ENCODE data around the gene BBX. TPM values are rescaled to one million over a fixed set of nuclear protein-coding genes. Genes with fewer than 3 reads are reported as not detected.

BBX gene
- total RNA-seq, 4 donors from 2014 or later = 54.3 to 104 (median 88.1) TPM

DNA sequence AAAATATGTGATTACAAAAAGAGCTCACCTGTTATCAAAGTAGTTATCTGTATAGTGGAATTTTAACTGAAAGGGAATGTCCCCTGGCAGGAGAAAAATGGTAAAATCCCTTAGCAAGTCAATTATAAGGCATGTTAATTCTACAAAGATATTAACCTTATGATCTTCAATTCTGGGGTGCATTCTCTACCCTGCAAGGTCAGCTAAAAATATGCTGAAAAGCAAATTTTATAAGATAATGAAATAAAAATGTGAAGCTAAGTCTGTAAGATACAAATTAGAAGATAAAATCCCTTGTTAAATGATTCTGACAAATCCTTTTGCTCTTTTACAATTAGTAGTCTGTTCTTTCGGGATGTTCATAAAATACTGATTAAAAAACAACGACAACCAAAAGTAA, 109.8 kb downstream of the BBX start:
- TF ChIP-seq, protein P1, sequence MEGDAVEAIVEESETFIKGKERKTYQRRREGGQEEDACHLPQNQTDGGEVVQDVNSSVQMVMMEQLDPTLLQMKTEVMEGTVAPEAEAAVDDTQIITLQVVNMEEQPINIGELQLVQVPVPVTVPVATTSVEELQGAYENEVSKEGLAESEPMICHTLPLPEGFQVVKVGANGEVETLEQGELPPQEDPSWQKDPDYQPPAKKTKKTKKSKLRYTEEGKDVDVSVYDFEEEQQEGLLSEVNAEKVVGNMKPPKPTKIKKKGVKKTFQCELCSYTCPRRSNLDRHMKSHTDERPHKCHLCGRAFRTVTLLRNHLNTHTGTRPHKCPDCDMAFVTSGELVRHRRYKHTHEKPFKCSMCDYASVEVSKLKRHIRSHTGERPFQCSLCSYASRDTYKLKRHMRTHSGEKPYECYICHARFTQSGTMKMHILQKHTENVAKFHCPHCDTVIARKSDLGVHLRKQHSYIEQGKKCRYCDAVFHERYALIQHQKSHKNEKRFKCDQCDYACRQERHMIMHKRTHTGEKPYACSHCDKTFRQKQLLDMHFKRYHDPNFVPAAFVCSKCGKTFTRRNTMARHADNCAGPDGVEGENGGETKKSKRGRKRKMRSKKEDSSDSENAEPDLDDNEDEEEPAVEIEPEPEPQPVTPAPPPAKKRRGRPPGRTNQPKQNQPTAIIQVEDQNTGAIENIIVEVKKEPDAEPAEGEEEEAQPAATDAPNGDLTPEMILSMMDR (IDR thresholded peaks at IDR 0.05) = no peak
- no peak for TF ChIP-seq EP300 (IDR thresholded peaks at IDR 0.05)
- no peak for TF ChIP-seq POLR2A (IDR thresholded peaks at IDR 0.05)
- Histone ChIP-seq H3K27ac (no peak overlapping the region), H3K4me3 (no peak overlapping the region), H3K9me3 (no peaks in the 10 kb centered on the region), H3K27me3 (no peaks in the 10 kb centered on the region), H3K4me1 (peaks cover 0 to 28% (median 0%) of the 10 kb centered on the region in 4 donors), H3K36me3 (no peaks in the 10 kb centered on the region)
- 45 to 50% methylated on average over 2 of the region's 2 CpGs for WGBS, 2 donors
- no peak for DNase-seq (ENCODE audit: low spot score in 2 of 2)

GRCh38 chr3:107633327-107634098, 110.8 kb downstream of the BBX start:
- no peak overlapping the region for H3K4me3 ChIP-seq
- H3K36me3 ChIP-seq = no peaks in the 10 kb centered on the region
- no peaks in the 10 kb centered on the region for H3K27me3 ChIP-seq
- no peak overlapping the region for H3K27ac ChIP-seq
- DNase-seq (ENCODE audit: low spot score in 2 of 2) = no peak
- TF ChIP-seq, protein P1 (IDR thresholded peaks at IDR 0.05) = no peak
- TF ChIP-seq POLR2A (IDR thresholded peaks at IDR 0.05) (no peak), EP300 (IDR thresholded peaks at IDR 0.05) (no peak)
- H3K4me1 ChIP-seq = peaks cover 0 to 25% (median 0%) of the 10 kb centered on the region in 4 donors
- no peaks in the 10 kb centered on the region for H3K9me3 ChIP-seq
- 70 to 74% methylated on average over 3 of the region's 3 CpGs for WGBS, 2 donors

DNA sequence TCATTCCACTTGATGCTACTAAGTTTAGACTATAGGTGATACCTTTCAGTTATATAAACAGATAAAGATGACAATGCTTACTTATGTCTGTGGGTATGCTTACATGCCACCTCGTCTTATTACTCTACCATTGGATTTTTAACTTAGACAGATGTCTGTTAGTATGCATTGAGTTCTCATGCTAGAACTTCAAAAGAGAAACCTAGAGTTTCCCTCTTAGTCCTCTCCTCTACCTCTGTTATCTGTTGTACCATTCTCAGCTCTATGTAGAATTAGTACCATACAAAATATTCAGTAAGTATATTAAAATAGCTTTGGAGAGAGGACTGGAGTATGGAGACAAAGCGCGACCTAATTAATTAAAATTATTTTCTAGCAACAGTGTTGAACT, 111.3 kb downstream of the BBX start:
- DNase-seq (ENCODE audit: low spot score in 2 of 2) = no peak
- TF ChIP-seq, protein P1 (IDR thresholded peaks at IDR 0.05) = no peak
- TF ChIP-seq POLR2A (IDR thresholded peaks at IDR 0.05) (no peak), EP300 (IDR thresholded peaks at IDR 0.05) (no peak)
- H3K4me1 ChIP-seq = peaks cover 0 to 19% (median 0%) of the 10 kb centered on the region in 4 donors
- H3K27ac ChIP-seq = no peak overlapping the region
- no peaks in the 10 kb centered on the region for H3K27me3 ChIP-seq
- 95 to 97% methylated on average over 3 of the region's 3 CpGs for WGBS, 2 donors
- H3K9me3 ChIP-seq = no peaks in the 10 kb centered on the region
- no peaks in the 10 kb centered on the region for H3K36me3 ChIP-seq
- H3K4me3 ChIP-seq = no peak overlapping the region

DNA sequence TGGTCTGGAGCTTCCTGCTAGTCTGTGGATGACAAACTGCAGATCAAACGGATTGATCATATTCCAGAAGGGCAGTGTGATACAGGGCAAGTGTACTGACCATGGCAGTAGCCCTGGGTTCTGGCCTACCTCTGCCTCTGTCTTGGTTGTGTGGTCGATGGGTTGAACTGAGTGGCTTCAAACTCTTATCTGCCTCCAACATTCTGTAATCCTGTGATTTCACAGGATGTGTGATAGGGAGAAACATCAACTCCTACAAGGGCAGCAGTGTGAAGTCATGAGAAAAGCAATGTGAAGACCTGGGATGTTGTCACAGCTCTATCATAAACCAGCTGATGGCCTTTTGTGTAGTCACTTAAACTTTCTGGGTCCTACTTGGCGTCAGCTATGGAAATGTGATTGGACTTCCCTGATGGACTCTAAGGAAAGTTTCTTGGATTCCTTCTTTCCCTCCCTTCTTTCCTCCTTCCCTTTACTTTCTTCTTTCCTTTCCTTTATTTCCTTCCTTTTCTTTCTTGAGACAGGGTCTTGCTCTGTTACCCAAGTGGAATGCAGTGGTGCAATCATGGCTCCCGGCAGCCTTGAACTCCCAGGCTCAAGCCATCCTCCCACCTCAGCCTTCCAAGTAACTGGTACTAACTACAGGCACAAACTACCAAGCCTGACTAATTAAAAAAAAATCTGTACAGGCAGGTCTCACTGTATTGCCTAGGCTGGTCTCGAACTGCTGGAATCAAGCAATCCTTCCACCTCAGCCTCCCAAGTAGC, 114.8 kb downstream of the BBX start:
- 92 to 96% methylated on average over 5 of the region's 5 CpGs for WGBS, 2 donors
- no peaks in the 10 kb centered on the region for H3K36me3 ChIP-seq

More for the DNA sequence above, 114.8 kb downstream of the BBX start:
- no peak overlapping the region for H3K4me3 ChIP-seq
- no peaks in the 10 kb centered on the region for H3K27me3 ChIP-seq
- no peaks in the 10 kb centered on the region for H3K9me3 ChIP-seq
- H3K27ac ChIP-seq = no peak overlapping the region
- H3K4me1 ChIP-seq = peaks cover 0 to 20% (median 0%) of the 10 kb centered on the region in 4 donors
- TF ChIP-seq POLR2A (IDR thresholded peaks at IDR 0.05) (no peak), EP300 (IDR thresholded peaks at IDR 0.05) (no peak)
- TF ChIP-seq, protein P1 (IDR thresholded peaks at IDR 0.05) = no peak
- DNase-seq (ENCODE audit: low spot score in 2 of 2) = no peak
